Parathyroid adenoma (tissue), 2 donors: ENCODE data around the gene PDE8A.

Experiments
- H2AFZ ChIP-seq: fragments of 300-600 bp; sonication (generic); one replicate; pipeline ENCODE4 v1.7.0; 2017; ENCODE audit warnings: antibody characterized with exemption, mild to moderate bottlenecking
- H3K27ac ChIP-seq: fragments of 300-600 bp; sonication (generic); one replicate; pipeline ENCODE4 v1.7.0; 2017
- H3K27me3 ChIP-seq: fragments of 300-600 bp; sonication (generic); one replicate; pipeline ENCODE4 v1.7.0; 2017; ENCODE audit warnings: low read length; ENCODE audit not compliant: control insufficient read depth, insufficient read depth
- H3K36me3 ChIP-seq: fragments of 300-600 bp; sonication (generic); one replicate; pipeline ENCODE4 v1.7.0; 2017; ENCODE audit warnings: low read length; ENCODE audit not compliant: control insufficient read depth, insufficient read depth
- H3K4me1 ChIP-seq: fragments of 300-600 bp; sonication (generic); one replicate; pipeline ENCODE4 v1.7.0; 2017; ENCODE audit warnings: control low read depth
- H3K4me2 ChIP-seq: fragments of 300-600 bp; sonication (generic); one replicate; pipeline ENCODE4 v1.7.0; 2017; ENCODE audit warnings: low read length
- H3K4me3 ChIP-seq: fragments of 300-600 bp; sonication (generic); one replicate; pipeline ENCODE4 v1.7.0; 2017; ENCODE audit warnings: low read depth, low read length
- H3K79me2 ChIP-seq: fragments of 300-600 bp; sonication (generic); one replicate; pipeline ENCODE4 v1.7.0; 2017; ENCODE audit warnings: control low read depth
- H3K9ac ChIP-seq: fragments of 300-600 bp; sonication (generic); one replicate; pipeline ENCODE4 v1.7.0; 2017; ENCODE audit warnings: mild to moderate bottlenecking
- H3K9me3 ChIP-seq: fragments of 300-600 bp; sonication (generic); one replicate; pipeline ENCODE4 v1.7.0; 2017; ENCODE audit warnings: low read length; ENCODE audit not compliant: control insufficient read depth
- TF ChIP-seq, protein P1 (sequence below): fragments of 300-600 bp; sonication (generic); IDR thresholded peaks from one replicate; pipeline ENCODE4 v1.7.0; 2017; ENCODE audit warnings: antibody characterized with exemption, mild to moderate bottlenecking
- donor health status: primary hyperparathyroidism.

PDE8A gene

DNA sequence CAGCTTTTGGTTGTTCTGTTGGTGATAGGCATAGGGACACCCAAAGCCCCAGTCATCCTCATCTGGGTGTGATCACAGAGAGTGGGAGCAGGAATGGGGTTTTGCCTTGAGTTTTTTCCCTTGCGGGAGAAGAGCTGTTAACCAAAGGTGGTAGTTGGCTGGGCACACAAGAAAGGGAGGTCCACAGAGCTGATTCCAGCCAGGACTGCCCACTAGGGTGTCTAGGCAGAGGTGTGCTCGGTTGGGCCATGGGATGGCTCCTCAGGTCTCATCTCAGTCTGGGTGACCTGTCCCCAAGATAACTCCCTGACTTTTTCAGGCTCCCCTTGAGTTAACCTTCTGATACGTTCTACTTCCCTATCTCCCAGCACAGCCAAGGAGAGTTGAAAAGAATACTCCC is 134.8 kb downstream of the PDE8A start:
- no peaks in the 10 kb centered on the region for H3K27me3 ChIP-seq
- no peak overlapping the region for H2AFZ ChIP-seq
- H3K9me3 ChIP-seq: no peaks in the 10 kb centered on the region
- no peaks in the 10 kb centered on the region for H3K79me2 ChIP-seq
- no peak overlapping the region for H3K4me2 ChIP-seq
- no peak overlapping the region for H3K4me3 ChIP-seq
- no peaks in the 10 kb centered on the region for H3K4me1 ChIP-seq
- H3K36me3 ChIP-seq: no peaks in the 10 kb centered on the region
- no peak overlapping the region for H3K9ac ChIP-seq
- H3K27ac ChIP-seq: no peak overlapping the region
- TF ChIP-seq, protein P1, sequence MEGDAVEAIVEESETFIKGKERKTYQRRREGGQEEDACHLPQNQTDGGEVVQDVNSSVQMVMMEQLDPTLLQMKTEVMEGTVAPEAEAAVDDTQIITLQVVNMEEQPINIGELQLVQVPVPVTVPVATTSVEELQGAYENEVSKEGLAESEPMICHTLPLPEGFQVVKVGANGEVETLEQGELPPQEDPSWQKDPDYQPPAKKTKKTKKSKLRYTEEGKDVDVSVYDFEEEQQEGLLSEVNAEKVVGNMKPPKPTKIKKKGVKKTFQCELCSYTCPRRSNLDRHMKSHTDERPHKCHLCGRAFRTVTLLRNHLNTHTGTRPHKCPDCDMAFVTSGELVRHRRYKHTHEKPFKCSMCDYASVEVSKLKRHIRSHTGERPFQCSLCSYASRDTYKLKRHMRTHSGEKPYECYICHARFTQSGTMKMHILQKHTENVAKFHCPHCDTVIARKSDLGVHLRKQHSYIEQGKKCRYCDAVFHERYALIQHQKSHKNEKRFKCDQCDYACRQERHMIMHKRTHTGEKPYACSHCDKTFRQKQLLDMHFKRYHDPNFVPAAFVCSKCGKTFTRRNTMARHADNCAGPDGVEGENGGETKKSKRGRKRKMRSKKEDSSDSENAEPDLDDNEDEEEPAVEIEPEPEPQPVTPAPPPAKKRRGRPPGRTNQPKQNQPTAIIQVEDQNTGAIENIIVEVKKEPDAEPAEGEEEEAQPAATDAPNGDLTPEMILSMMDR: no peak

DNA sequence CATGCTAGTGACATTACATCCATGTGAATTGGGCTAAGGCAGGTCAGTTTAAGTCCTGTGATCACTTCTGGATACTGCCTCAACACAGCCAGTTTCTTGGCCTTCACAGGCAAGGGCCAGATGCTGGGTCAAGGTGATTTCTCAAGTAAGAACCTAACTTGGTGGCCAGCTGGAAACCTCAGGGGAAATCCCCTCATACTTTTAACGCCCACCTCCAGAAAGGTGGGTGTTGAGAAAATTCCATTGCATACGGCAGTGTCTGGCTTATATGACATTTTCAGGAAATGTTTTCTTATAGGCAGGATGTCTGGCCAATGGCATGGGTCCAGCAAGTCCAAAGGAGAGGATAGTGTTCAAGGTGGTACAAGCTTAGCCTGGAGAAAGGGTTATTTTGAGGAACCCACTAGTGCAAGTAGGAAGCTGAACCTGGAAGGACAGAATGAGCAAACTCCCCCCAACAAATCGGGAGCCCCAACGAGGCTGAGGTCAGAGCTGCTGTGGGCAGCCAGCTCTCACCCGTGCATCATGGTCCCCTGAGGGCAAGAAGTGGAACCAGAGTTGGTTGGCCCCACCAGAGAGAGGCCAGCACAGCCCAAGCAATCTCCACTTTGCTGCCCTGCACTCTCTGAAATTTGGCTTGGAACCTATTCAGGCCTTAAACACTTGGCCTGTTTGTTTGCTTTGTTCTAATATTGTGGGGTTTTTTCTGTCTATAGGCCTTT is 135.4 kb downstream of the PDE8A start:
- Histone ChIP-seq H3K36me3 (no peaks in the 10 kb centered on the region), H3K4me2 (no peak overlapping the region), H2AFZ (no peak overlapping the region), H3K9me3 (no peaks in the 10 kb centered on the region), H3K79me2 (no peaks in the 10 kb centered on the region), H3K9ac (no peak overlapping the region), H3K27me3 (no peaks in the 10 kb centered on the region), H3K4me1 (no peaks in the 10 kb centered on the region), H3K4me3 (no peak overlapping the region), H3K27ac (no peak overlapping the region)
- TF ChIP-seq, protein P1: no peak

DNA sequence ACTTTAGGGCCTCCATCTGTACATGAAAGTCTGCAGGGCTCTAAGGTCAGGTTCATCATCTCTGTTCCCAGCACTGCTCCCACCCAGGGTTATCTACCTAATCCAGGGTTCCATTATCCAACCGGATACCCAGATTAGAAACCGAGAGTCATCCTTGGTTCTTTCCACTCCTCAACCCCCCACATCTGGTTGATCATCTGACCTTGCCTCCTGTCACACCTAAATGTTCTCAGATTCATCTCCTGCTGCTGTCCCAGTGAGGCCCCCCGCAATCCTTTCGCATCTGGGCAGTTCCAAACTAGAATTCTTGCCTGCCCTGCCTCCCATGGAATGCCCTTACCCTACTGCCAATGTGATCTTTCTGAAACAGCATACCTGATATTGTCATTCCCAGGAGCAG is 136.5 kb downstream of the PDE8A start:
- Histone ChIP-seq H3K27me3 (no peaks in the 10 kb centered on the region), H3K4me1 (no peaks in the 10 kb centered on the region), H2AFZ (no peak overlapping the region), H3K4me2 (no peak overlapping the region), H3K79me2 (no peaks in the 10 kb centered on the region), H3K36me3 (no peaks in the 10 kb centered on the region), H3K9me3 (no peaks in the 10 kb centered on the region), H3K4me3 (no peak overlapping the region), H3K27ac (no peak overlapping the region), H3K9ac (no peak overlapping the region)
- TF ChIP-seq, protein P1: no peak

DNA sequence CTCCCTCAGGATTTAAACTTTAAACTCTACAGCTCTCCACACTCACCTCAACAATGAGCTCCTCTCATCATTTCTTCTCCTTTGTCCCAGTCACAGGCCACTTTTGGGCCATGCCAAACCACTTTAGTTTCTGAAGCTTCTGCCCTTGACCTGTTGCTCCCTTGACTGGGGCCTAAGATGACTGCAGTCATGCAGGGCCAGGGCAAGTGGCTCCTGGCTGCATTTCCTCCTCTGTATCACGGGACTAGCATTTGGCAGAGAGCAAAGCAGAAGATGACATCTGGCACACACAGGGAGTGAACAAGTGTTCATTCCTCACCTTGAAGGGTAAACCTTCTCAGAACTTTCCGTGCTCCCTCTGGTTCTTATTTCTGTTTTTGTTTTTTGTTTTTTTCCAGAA is 136.9 kb downstream of the PDE8A start:
- Histone ChIP-seq H3K27ac (no peak overlapping the region), H3K4me1 (no peaks in the 10 kb centered on the region), H3K27me3 (no peaks in the 10 kb centered on the region), H3K36me3 (no peaks in the 10 kb centered on the region), H3K9me3 (no peaks in the 10 kb centered on the region), H2AFZ (no peak overlapping the region), H3K9ac (no peak overlapping the region), H3K79me2 (no peaks in the 10 kb centered on the region), H3K4me3 (no peak overlapping the region), H3K4me2 (no peak overlapping the region)
- TF ChIP-seq, protein P1: no peak
